Measurements from ENCODE around the gene CCDC102A. TPM values are rescaled to one million over a fixed set of nuclear protein-coding genes. Genes with fewer than 3 reads are reported as not detected.

Gene CCDC102A
- total and polyA plus RNA-seq, 10 of the 15 experiments (the other 5 are each of a cell fraction or from before 2014, with no cell fraction given): 0.03 to 5.9 (median 2.4) TPM

DNA sequence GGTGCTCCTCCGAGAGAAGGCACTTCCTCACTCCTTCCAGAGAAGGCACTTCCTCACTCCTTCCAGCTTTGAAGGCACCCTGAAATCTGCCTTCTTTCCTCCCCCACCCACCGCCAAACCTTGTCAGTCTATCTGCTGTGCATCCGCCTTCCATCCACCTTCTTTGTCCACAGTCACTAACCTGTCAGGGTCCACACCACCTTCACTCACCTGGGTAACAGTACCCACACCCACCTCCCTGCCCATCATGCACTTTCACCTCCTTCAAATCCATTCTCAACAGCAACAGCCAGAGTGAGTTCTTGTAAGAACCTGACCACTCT is 5.2 kb downstream of the CCDC102A start:
- FAIRE-seq: no peak
- SMC1A ChIA-PET (ENCODE audit: uncharacterized antibody, unreplicated experiment): interaction anchor here (1.4 to 3.2 kb wide), 2 partner anchors 11 to 14 kb away, joined by 4 to 14 read pairs; partner anchors contain the start of gene ADGRG5
- CTCF ChIA-PET: interaction anchor here (0.9 to 2.5 kb wide), 4 partner anchors 8 to 114 kb away, joined by 3 to 16 read pairs (median 5); partner anchors contain the start of genes CIAPIN1 and COQ9
- WGBS (ENCODE audit: insufficient coverage, insufficient replicate concordance, low lambda C conversion rate, missing lambda C conversion rate): 81% methylated on average over 3 of the region's 3 CpGs
- H3K9ac ChIP-seq (ENCODE audit: control insufficient read depth, insufficient read depth, low read length): no peak overlapping the region
- no peak overlapping the region for H3K27ac ChIP-seq (ENCODE audit: control insufficient read depth, insufficient read depth)
- H3K27me3 ChIP-seq (replicated peaks in 1 of 2; ENCODE audit: control insufficient read depth in 2 of 2, insufficient read depth in 2 of 2, low read length in 1 of 2): no peaks in the 10 kb centered on the region
- DNase-seq (ENCODE audit: low read depth, low spot score): no peak
- POLR2A ChIA-PET: interaction anchor here (0.8 to 1.3 kb wide), 2 partner anchors 11 to 84 kb away, joined by 3 to 4 read pairs; partner anchors contain the start of genes ADGRG5, CIAPIN1 and COQ9
- no peak overlapping the region for H3K4me2 ChIP-seq (ENCODE audit: control insufficient read depth, insufficient read depth)
- RAD21 ChIA-PET (ENCODE audit: unreplicated experiment): interaction anchor here (0.7 to 1.6 kb wide), 3 partner anchors 11 to 55 kb away, joined by 3 to 4 read pairs (median 3); partner anchors contain the start of gene ADGRG5
- H3K4me3 ChIP-seq: no peak overlapping the region
- no peak overlapping the region for H2AFZ ChIP-seq (ENCODE audit: control insufficient read depth, low read depth, low read length)
- H3K79me2 ChIP-seq (ENCODE audit: control insufficient read depth, insufficient read depth, low read length): peaks cover 6% of the 10 kb centered on the region
- no peaks in the 10 kb centered on the region for H4K20me1 ChIP-seq (ENCODE audit: control insufficient read depth, insufficient read depth)
- peaks cover 40% of the 10 kb centered on the region for H3K4me1 ChIP-seq (ENCODE audit: control insufficient read depth, insufficient read depth, low read length)
- no peak for TF ChIP-seq KAT2A (conservative IDR thresholded peaks at IDR 0.05; ENCODE audit: control insufficient read depth, low read depth, low read length)
- no peak for TF ChIP-seq FOXM1 (IDR thresholded peaks at IDR 0.05; ENCODE audit: low read depth, low read length)
- TF ChIP-seq POLR2A (IDR thresholded peaks at IDR 0.05; ENCODE audit: low read depth, low read length): no peak
- no peak for TF ChIP-seq MTA3 (IDR thresholded peaks at IDR 0.05; ENCODE audit: borderline replicate concordance, low read length)
- TF ChIP-seq, protein P1, sequence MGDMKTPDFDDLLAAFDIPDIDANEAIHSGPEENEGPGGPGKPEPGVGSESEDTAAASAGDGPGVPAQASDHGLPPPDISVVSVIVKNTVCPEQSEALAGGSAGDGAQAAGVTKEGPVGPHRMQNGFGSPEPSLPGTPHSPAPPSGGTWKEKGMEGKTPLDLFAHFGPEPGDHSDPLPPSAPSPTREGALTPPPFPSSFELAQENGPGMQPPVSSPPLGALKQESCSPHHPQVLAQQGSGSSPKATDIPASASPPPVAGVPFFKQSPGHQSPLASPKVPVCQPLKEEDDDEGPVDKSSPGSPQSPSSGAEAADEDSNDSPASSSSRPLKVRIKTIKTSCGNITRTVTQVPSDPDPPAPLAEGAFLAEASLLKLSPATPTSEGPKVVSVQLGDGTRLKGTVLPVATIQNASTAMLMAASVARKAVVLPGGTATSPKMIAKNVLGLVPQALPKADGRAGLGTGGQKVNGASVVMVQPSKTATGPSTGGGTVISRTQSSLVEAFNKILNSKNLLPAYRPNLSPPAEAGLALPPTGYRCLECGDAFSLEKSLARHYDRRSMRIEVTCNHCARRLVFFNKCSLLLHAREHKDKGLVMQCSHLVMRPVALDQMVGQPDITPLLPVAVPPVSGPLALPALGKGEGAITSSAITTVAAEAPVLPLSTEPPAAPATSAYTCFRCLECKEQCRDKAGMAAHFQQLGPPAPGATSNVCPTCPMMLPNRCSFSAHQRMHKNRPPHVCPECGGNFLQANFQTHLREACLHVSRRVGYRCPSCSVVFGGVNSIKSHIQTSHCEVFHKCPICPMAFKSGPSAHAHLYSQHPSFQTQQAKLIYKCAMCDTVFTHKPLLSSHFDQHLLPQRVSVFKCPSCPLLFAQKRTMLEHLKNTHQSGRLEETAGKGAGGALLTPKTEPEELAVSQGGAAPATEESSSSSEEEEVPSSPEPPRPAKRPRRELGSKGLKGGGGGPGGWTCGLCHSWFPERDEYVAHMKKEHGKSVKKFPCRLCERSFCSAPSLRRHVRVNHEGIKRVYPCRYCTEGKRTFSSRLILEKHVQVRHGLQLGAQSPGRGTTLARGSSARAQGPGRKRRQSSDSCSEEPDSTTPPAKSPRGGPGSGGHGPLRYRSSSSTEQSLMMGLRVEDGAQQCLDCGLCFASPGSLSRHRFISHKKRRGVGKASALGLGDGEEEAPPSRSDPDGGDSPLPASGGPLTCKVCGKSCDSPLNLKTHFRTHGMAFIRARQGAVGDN (IDR thresholded peaks at IDR 0.05): no peak
- no peak for TF ChIP-seq ASH2L (IDR thresholded peaks at IDR 0.05; ENCODE audit: borderline replicate concordance, low read depth)
- no peak for TF ChIP-seq NR2F1 (conservative IDR thresholded peaks at IDR 0.05)
- TF ChIP-seq, protein P2, sequence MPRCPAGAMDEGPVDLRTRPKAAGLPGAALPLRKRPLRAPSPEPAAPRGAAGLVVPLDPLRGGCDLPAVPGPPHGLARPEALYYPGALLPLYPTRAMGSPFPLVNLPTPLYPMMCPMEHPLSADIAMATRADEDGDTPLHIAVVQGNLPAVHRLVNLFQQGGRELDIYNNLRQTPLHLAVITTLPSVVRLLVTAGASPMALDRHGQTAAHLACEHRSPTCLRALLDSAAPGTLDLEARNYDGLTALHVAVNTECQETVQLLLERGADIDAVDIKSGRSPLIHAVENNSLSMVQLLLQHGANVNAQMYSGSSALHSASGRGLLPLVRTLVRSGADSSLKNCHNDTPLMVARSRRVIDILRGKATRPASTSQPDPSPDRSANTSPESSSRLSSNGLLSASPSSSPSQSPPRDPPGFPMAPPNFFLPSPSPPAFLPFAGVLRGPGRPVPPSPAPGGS (IDR thresholded peaks at IDR 0.05; ENCODE audit: borderline replicate concordance, insufficient read depth, low read depth, low read length, poor library complexity, severe bottlenecking): no peak
- no peak for TF ChIP-seq BCL11A (IDR thresholded peaks at IDR 0.05; ENCODE audit: low read depth, low read length)
- TF ChIP-seq, protein P3, sequence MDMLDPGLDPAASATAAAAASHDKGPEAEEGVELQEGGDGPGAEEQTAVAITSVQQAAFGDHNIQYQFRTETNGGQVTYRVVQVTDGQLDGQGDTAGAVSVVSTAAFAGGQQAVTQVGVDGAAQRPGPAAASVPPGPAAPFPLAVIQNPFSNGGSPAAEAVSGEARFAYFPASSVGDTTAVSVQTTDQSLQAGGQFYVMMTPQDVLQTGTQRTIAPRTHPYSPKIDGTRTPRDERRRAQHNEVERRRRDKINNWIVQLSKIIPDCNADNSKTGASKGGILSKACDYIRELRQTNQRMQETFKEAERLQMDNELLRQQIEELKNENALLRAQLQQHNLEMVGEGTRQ (IDR thresholded peaks at IDR 0.05; ENCODE audit: borderline replicate concordance, low read depth, low read length): no peak
- no peak for TF ChIP-seq FOS (IDR thresholded peaks at IDR 0.05; ENCODE audit: borderline replicate concordance, extremely low read depth, insufficient read length)
- no peak for TF ChIP-seq JUND (IDR thresholded peaks at IDR 0.05; ENCODE audit: low read depth, low read length)
- intact Hi-C loops (cut with micrococcal nuclease; ENCODE audit: unreplicated experiment) (no loop called here), in situ Hi-C loops (cut with MboI) (no loop called here)
- ATAC-seq: no peak
- no peaks in the 10 kb centered on the region for H3K9me3 ChIP-seq (replicated peaks; ENCODE audit: control insufficient read depth, insufficient read depth, low read length)
- BruUV-seq (replicated peaks): no TSS peak
- no peaks in the 10 kb centered on the region; a peak in 1 of 4 replicates for H3K36me3 ChIP-seq (ENCODE audit: control insufficient read depth in 2 of 2, insufficient read depth in 2 of 2, low read length in 1 of 2)

All from GM12878 (cell line).